Neural progenitor cell (in vitro differentiated cells): ENCODE measurements around the gene KIRREL3. TPM values are rescaled to one million over a fixed set of nuclear protein-coding genes. Genes with fewer than 3 reads are reported as not detected.

Source experiments
- DNase-seq: peaks from one replicate; pipeline ENCODE4 v3.0.0-alpha.2; 2016; ENCODE audit warnings: low spot score
- H2AFZ ChIP-seq: fragments of 200-600 bp; sonication (generic); replicated peaks from 2 replicates; pipeline ENCODE4 v1.6.1; 2016; ENCODE audit warnings: antibody characterized with exemption
- H3F3A ChIP-seq: fragments of 200-600 bp; sonication (generic); 2 replicates; pipeline ENCODE4 v1.6.1; 2016; ENCODE audit warnings: antibody characterized with exemption, low read depth
- H3K27ac ChIP-seq: fragments of 200-600 bp; sonication (generic); 2 replicates; pipeline ENCODE4 v1.5.1; 2016; ENCODE audit warnings: mild to moderate bottlenecking
- H3K27me3 ChIP-seq: fragments of 200-600 bp; sonication (generic); 2 replicates; pipeline ENCODE4 v1.6.1; 2016; ENCODE audit warnings: mild to moderate bottlenecking, moderate library complexity
- H3K36me3 ChIP-seq: fragments of 200-600 bp; sonication (generic); 2 replicates; pipeline ENCODE4 v1.5.1; 2016
- H3K4me1 ChIP-seq: fragments of 200-600 bp; sonication (generic); 2 replicates; pipeline ENCODE4 v1.6.1; 2016; ENCODE audit warnings: mixed run types
- H3K4me2 ChIP-seq: fragments of 200-600 bp; sonication (generic); 2 replicates; pipeline ENCODE4 v1.6.1; 2016
- H3K4me3 ChIP-seq: fragments of 200-600 bp; sonication (generic); 2 replicates; pipeline ENCODE4 v1.5.1; 2016
- H3K79me2 ChIP-seq: fragments of 200-600 bp; sonication (generic); 2 replicates; pipeline ENCODE4 v1.6.1; 2016; ENCODE audit warnings: low read depth
- H3K9ac ChIP-seq: fragments of 200-600 bp; sonication (generic); 2 replicates; pipeline ENCODE4 v1.6.1; 2016
- H3K9me3 ChIP-seq: fragments of 200-600 bp; sonication (generic); 2 replicates; pipeline ENCODE4 v1.5.1; 2016; ENCODE audit warnings: low read depth
- H4K20me1 ChIP-seq: fragments of 200-600 bp; sonication (generic); 2 replicates; pipeline ENCODE4 v1.6.1; 2016; ENCODE audit warnings: low read depth
- H3K27ac Mint-ChIP-seq: 3 replicates; pipeline ENCODE4 v1.8.0; 2021; ENCODE audit warnings: mixed read lengths
- H3K27me3 Mint-ChIP-seq: 2 replicates; pipeline ENCODE4 v1.8.0; 2022; ENCODE audit warnings: low read depth, mild to moderate bottlenecking, inconsistent platforms, moderate library complexity, mixed read lengths; ENCODE audit not compliant: insufficient read depth
- H3K36me3 Mint-ChIP-seq: 3 replicates; pipeline ENCODE4 v1.8.0; 2021; ENCODE audit warnings: mixed read lengths
- H3K4me1 Mint-ChIP-seq: 3 replicates; pipeline ENCODE4 v1.8.0; 2021; ENCODE audit warnings: mixed read lengths
- H3K4me3 Mint-ChIP-seq: 3 replicates; pipeline ENCODE4 v1.8.0; 2021; ENCODE audit warnings: mild to moderate bottlenecking, moderate library complexity, mixed read lengths
- H3K9me3 Mint-ChIP-seq: 3 replicates; pipeline ENCODE4 v1.8.0; 2020; ENCODE audit warnings: mixed read lengths
- EZH2 ChIP-seq: fragments of 200-600 bp; sonication (generic); IDR thresholded peaks from 2 replicates; pipeline ENCODE4 v1.6.1; 2017; ENCODE audit warnings: antibody characterized with exemption, mild to moderate bottlenecking, moderate library complexity
- EZH2phosphoT487 ChIP-seq: fragments of 200-600 bp; sonication (generic); IDR thresholded peaks from 2 replicates; pipeline ENCODE4 v1.6.1; 2017; ENCODE audit warnings: antibody characterized with exemption
- total RNA-seq: library from RNA; depleted of rRNA; stranded (reverse); fragments of >200 nt; gene quantifications from 2 replicates; pipeline ENCODE4 v1.2.3, GENCODE V29; 2015; ENCODE audit warnings: low replicate concordance
- TF ChIP-seq, protein P1 (sequence below): fragments of 200-600 bp; sonication (generic); IDR thresholded peaks from 2 replicates; pipeline ENCODE4 v1.5.1; 2017; ENCODE audit warnings: antibody characterized with exemption, mild to moderate bottlenecking

Gene KIRREL3
- total RNA-seq, 1 donor from 2014 or later, result 1.1 TPM

DNA sequence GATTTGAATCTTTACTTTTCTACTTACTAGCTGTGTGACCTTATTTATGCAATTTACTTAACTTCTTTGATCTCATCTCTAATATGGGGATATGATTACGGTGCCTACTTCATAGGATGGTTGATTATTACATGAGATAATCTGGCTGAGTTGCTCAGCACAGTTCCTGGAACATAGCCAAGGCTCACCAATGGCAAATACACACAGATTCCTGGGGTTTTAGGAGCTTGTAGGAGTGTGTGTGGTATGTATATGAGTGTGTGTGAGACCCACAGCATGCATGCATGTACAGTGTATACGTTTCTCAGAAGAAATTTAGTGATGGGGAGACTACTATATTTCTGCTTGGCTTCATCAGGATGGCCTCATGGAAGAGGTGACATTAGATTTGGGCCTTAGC, 256.9 kb downstream of the KIRREL3 start:
- Histone ChIP-seq H3K36me3 (no peaks in the 10 kb centered on the region), H3F3A (no peaks in the 10 kb centered on the region), H2AFZ (no peak overlapping the region), H3K9me3 (no peaks in the 10 kb centered on the region), H3K4me1 (peaks cover under 1% of the 10 kb centered on the region), H3K27ac (no peak overlapping the region), H3K4me3 (no peak overlapping the region), H3K27me3 (no peaks in the 10 kb centered on the region), H3K79me2 (no peaks in the 10 kb centered on the region), H3K4me2 (no peak overlapping the region), H3K9ac (no peak overlapping the region), H4K20me1 (no peaks in the 10 kb centered on the region)
- Mint-ChIP-seq H3K27ac (no peak overlapping the region), H3K4me3 (no peak overlapping the region), H3K27me3 (peaks cover 7% of the 10 kb centered on the region), H3K36me3 (no peaks in the 10 kb centered on the region), H3K4me1 (peaks cover 17% of the 10 kb centered on the region), H3K9me3 (no peaks in the 10 kb centered on the region)
- TF ChIP-seq EZH2 (no peak), EZH2phosphoT487 (no peak)
- TF ChIP-seq, protein P1, sequence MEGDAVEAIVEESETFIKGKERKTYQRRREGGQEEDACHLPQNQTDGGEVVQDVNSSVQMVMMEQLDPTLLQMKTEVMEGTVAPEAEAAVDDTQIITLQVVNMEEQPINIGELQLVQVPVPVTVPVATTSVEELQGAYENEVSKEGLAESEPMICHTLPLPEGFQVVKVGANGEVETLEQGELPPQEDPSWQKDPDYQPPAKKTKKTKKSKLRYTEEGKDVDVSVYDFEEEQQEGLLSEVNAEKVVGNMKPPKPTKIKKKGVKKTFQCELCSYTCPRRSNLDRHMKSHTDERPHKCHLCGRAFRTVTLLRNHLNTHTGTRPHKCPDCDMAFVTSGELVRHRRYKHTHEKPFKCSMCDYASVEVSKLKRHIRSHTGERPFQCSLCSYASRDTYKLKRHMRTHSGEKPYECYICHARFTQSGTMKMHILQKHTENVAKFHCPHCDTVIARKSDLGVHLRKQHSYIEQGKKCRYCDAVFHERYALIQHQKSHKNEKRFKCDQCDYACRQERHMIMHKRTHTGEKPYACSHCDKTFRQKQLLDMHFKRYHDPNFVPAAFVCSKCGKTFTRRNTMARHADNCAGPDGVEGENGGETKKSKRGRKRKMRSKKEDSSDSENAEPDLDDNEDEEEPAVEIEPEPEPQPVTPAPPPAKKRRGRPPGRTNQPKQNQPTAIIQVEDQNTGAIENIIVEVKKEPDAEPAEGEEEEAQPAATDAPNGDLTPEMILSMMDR, result no peak
- no peak for DNase-seq

DNA sequence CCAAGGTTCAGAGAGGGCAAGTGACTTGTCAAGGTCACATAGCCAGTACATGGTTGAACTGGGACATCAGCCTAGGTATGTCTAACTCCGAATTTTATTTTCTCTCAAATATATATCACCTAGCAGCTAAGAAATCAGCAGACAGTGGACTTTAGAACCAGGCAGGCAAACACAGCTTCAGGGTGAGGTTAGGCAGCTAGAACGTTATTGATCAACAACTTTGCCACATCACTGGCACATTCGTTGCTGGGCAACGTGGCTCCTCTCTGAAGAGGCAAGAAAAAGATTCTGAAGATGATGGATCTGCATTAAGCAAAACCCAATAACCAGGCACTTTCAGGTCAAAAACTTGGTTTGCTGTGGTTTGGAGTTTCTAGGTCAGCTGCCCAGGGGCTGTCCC, 258.0 kb downstream of the KIRREL3 start:
- Histone ChIP-seq H3K27me3 (no peaks in the 10 kb centered on the region), H3K27ac (no peak overlapping the region), H4K20me1 (no peaks in the 10 kb centered on the region), H3K9ac (no peak overlapping the region), H3K4me3 (no peak overlapping the region), H3K36me3 (no peaks in the 10 kb centered on the region), H3K4me1 (peaks cover 3% of the 10 kb centered on the region), H3K9me3 (no peaks in the 10 kb centered on the region), H2AFZ (no peak overlapping the region), H3K4me2 (no peak overlapping the region), H3K79me2 (no peaks in the 10 kb centered on the region), H3F3A (no peaks in the 10 kb centered on the region)
- no peak for DNase-seq
- Mint-ChIP-seq H3K27me3 (peaks cover 4% of the 10 kb centered on the region), H3K4me3 (no peak overlapping the region), H3K9me3 (no peaks in the 10 kb centered on the region), H3K27ac (no peak overlapping the region), H3K36me3 (no peaks in the 10 kb centered on the region), H3K4me1 (peaks cover 9% of the 10 kb centered on the region)
- TF ChIP-seq, protein P1, result no peak
- TF ChIP-seq EZH2phosphoT487 (no peak), EZH2 (no peak)

DNA sequence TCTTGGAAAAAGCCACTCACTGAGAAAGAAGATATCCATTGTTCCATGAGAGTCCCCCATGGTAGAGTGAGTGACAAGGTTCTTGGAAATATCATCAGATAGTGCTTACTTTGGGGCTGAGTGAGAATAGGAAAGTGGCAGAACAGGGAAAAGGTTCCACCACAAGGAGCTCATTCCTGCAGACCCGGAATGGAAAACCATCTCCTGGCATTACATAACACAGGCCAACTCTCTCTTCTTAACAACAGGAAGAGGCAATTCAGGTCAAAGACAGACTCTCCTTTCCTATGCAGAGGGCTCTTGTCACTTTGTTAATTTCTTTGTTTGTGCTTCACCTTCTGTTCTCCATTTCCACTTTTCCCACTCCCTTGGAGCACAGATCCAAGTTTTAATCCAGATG, 259.7 kb downstream of the KIRREL3 start:
- Histone ChIP-seq H3K4me1 (peaks cover 9% of the 10 kb centered on the region), H3K9ac (no peak overlapping the region), H3K27me3 (no peaks in the 10 kb centered on the region), H3K4me2 (no peak overlapping the region), H3K36me3 (no peaks in the 10 kb centered on the region), H3K79me2 (no peaks in the 10 kb centered on the region), H3F3A (no peaks in the 10 kb centered on the region), H3K4me3 (no peak overlapping the region), H3K27ac (no peak overlapping the region), H3K9me3 (no peaks in the 10 kb centered on the region), H2AFZ (no peak overlapping the region), H4K20me1 (no peaks in the 10 kb centered on the region)
- no peaks in the 10 kb centered on the region for H3K36me3 Mint-ChIP-seq
- peaks cover 4% of the 10 kb centered on the region for H3K27me3 Mint-ChIP-seq
- no peak overlapping the region for H3K27ac Mint-ChIP-seq
- no peak overlapping the region for H3K4me3 Mint-ChIP-seq
- DNase-seq, result no peak
- no peaks in the 10 kb centered on the region for H3K9me3 Mint-ChIP-seq
- H3K4me1 Mint-ChIP-seq, result peaks cover 17% of the 10 kb centered on the region
- TF ChIP-seq EZH2phosphoT487, result no peak
- TF ChIP-seq, protein P1, result no peak
- TF ChIP-seq EZH2, result no peak
